GM10266 (cell line): ENCODE measurements around the gene DMXL1.

Experiments used
- DNase-seq: peaks from one replicate; pipeline ENCODE4 v3.0.0; 2012; ENCODE audit errors: extremely low spot score
- TF ChIP-seq, protein P1 (sequence below): IDR thresholded peaks from 2 replicates; pipeline ENCODE4 v1.5.1; 2012; ENCODE audit warnings: mild to moderate bottlenecking, low read depth; ENCODE audit not compliant: control insufficient read depth, insufficient read depth; ENCODE audit errors: missing control alignments

The DMXL1 gene

DNA sequence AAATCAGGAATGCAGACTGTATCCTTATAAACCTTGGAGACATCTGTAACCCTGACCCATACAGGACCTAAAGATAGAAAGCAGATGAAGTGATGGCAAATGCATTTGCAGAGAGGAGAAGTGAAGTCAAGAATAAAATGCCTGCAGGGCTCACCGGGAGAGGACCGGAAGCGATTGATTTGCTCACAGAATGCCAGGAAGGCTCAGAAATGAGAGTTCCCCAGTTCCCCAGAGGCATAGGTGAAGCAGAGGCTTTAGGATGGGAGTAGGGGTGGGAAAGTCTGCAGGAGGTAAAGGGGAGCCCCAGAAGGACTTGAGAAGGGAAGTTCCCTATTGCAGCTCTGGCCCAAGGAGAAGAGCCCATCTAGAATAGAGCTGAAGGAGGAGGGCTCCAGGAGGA lies 221.0 kb downstream of the DMXL1 start:
- TF ChIP-seq, protein P1, sequence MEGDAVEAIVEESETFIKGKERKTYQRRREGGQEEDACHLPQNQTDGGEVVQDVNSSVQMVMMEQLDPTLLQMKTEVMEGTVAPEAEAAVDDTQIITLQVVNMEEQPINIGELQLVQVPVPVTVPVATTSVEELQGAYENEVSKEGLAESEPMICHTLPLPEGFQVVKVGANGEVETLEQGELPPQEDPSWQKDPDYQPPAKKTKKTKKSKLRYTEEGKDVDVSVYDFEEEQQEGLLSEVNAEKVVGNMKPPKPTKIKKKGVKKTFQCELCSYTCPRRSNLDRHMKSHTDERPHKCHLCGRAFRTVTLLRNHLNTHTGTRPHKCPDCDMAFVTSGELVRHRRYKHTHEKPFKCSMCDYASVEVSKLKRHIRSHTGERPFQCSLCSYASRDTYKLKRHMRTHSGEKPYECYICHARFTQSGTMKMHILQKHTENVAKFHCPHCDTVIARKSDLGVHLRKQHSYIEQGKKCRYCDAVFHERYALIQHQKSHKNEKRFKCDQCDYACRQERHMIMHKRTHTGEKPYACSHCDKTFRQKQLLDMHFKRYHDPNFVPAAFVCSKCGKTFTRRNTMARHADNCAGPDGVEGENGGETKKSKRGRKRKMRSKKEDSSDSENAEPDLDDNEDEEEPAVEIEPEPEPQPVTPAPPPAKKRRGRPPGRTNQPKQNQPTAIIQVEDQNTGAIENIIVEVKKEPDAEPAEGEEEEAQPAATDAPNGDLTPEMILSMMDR: no peak
- DNase-seq: no peak

- TF ChIP-seq, protein P1: no peak
Measured at GRCh38 chr5:119292701-119293515, 222.0 kb downstream of the DMXL1 start.

GRCh38 chr5:119293516-119293829 lies 222.6 kb downstream of the DMXL1 start:
- TF ChIP-seq, protein P1: no peak
- DNase-seq: no peak

More at GRCh38 chr5:119292701-119293515, 222.0 kb downstream of the DMXL1 start:
- DNase-seq: no peak
